ENCODE measurements around the gene PTPN18.

- no peak for TF ChIP-seq CTCF (conservative IDR thresholded peaks at IDR 0.05 in 1 of 2, IDR thresholded peaks at IDR 0.05 in 1 of 2; ENCODE audit: low read depth in 1 of 2, low read length in 2 of 2)
- no peak for TF ChIP-seq EZH2 (IDR thresholded peaks at IDR 0.05; ENCODE audit: low read length, missing control alignments)
These were observed 9.7 kb upstream of the PTPN18 start for GRCh38 chr2:130346041-130346740.
